ENCODE measurements around the gene FAM222A.

FAM222A gene

GRCh38 chr12:109720152-109720856 is 6.7 kb downstream of the FAM222A start:
- TF ChIP-seq SPI1 (IDR thresholded peaks at IDR 0.05; ENCODE audit: borderline replicate concordance, low read depth) (no peak), POLR2AphosphoS5 (IDR thresholded peaks at IDR 0.05; ENCODE audit: low read depth) (no peak), CTCF (IDR thresholded peaks at IDR 0.05; ENCODE audit: insufficient read depth, low read length) (no peak), REST (IDR thresholded peaks at IDR 0.05; ENCODE audit: insufficient replicate concordance, low read depth) (no peak), GABPA (IDR thresholded peaks at IDR 0.05; ENCODE audit: low read depth) (no peak)
- no peak overlapping the region for H3K4me3 ChIP-seq (replicated peaks; ENCODE audit: insufficient read depth, low read length)
- no peak overlapping the region for H3K27ac ChIP-seq (replicated peaks)
- H3K27me3 ChIP-seq (ENCODE audit: insufficient read depth, poor library complexity, severe bottlenecking), result peaks cover 10% of the 10 kb centered on the region
- DNase-seq (ENCODE audit: low read depth in 1 of 2, low spot score in 1 of 2), result no peak

- Histone ChIP-seq H3K27ac (replicated peaks) (no peak overlapping the region), H3K27me3 (ENCODE audit: insufficient read depth, poor library complexity, severe bottlenecking) (peaks cover 10% of the 10 kb centered on the region), H3K4me3 (replicated peaks; ENCODE audit: insufficient read depth, low read length) (no peak overlapping the region)
- TF ChIP-seq REST (IDR thresholded peaks at IDR 0.05; ENCODE audit: insufficient replicate concordance, low read depth) (no peak), SPI1 (IDR thresholded peaks at IDR 0.05; ENCODE audit: borderline replicate concordance, low read depth) (no peak), CTCF (IDR thresholded peaks at IDR 0.05; ENCODE audit: insufficient read depth, low read length) (no peak), GABPA (IDR thresholded peaks at IDR 0.05; ENCODE audit: low read depth) (no peak), POLR2AphosphoS5 (IDR thresholded peaks at IDR 0.05; ENCODE audit: low read depth) (no peak)
- no peak for DNase-seq (ENCODE audit: low read depth in 1 of 2, low spot score in 1 of 2)
Observed at GRCh38 chr12:109720857-109721189, 7.2 kb downstream of the FAM222A start.

GRCh38 chr12:109721276-109721675 is 7.7 kb downstream of the FAM222A start:
- no peak for DNase-seq (ENCODE audit: low read depth in 1 of 2, low spot score in 1 of 2)
- no peak overlapping the region for H3K27ac ChIP-seq (replicated peaks)
- H3K27me3 ChIP-seq (ENCODE audit: insufficient read depth, poor library complexity, severe bottlenecking), result peaks cover 10% of the 10 kb centered on the region
- no peak overlapping the region for H3K4me3 ChIP-seq (replicated peaks; ENCODE audit: insufficient read depth, low read length)
- TF ChIP-seq GABPA (IDR thresholded peaks at IDR 0.05; ENCODE audit: low read depth), result no peak
- no peak for TF ChIP-seq SPI1 (IDR thresholded peaks at IDR 0.05; ENCODE audit: borderline replicate concordance, low read depth)
- no peak for TF ChIP-seq POLR2AphosphoS5 (IDR thresholded peaks at IDR 0.05; ENCODE audit: low read depth)
- TF ChIP-seq REST (IDR thresholded peaks at IDR 0.05; ENCODE audit: insufficient replicate concordance, low read depth), result no peak
- TF ChIP-seq CTCF (IDR thresholded peaks at IDR 0.05; ENCODE audit: insufficient read depth, low read length), result no peak
